Choroid plexus epithelial cell (primary cell): ENCODE results near the gene VPS51.

ENCODE experiments used
- DNase-seq: peaks from one replicate; pipeline ENCODE4 v3.0.0-alpha.2; 2010; ENCODE audit warnings: low read depth
- H3K4me3 ChIP-seq: 2 replicates; pipeline ENCODE4 v1.5.1; 2011; ENCODE audit warnings: low read depth, mild to moderate bottlenecking, control low read depth, low read length, moderate library complexity
- TF ChIP-seq, protein P1 (sequence below): conservative IDR thresholded peaks from 2 replicates; pipeline ENCODE4 v1.5.1; 2011; ENCODE audit warnings: low read depth, mild to moderate bottlenecking, control low read depth, inconsistent platforms, low read length, moderate library complexity

Gene VPS51

DNA sequence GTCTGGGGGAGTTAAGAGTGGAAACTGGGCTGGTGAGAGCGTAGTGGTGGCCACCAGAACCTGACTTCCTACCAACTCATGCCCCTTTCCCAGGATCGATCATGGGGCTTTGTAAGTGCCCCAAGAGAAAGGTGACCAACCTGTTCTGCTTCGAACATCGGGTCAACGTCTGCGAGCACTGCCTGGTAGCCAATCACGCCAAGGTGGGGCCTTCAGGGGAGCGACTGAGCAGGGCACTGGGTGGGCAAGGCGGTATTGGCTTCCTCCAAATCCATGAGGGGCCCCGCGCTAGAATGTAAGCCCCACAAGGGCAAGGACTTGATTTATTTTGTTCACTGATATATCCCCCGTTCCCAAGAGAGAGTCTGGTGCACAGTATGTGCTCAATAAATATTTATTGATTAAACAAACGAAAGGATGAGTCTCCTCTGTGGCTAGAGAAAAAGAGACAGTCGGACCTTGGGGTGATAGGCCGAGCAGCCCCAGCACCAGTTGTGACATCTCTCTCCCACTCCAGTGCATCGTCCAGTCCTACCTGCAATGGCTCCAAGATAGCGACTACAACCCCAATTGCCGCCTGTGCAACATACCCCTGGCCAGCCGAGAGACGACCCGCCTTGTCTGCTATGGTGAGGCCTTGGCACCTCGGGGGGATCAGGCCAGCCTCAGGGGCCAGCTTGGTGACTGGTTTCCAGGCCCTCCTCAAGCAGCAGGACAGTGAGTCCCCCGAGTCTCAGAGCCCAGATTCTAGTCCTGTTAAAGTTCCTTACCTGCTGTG lies 11.2 kb upstream of the VPS51 start:
- TF ChIP-seq, protein P1, sequence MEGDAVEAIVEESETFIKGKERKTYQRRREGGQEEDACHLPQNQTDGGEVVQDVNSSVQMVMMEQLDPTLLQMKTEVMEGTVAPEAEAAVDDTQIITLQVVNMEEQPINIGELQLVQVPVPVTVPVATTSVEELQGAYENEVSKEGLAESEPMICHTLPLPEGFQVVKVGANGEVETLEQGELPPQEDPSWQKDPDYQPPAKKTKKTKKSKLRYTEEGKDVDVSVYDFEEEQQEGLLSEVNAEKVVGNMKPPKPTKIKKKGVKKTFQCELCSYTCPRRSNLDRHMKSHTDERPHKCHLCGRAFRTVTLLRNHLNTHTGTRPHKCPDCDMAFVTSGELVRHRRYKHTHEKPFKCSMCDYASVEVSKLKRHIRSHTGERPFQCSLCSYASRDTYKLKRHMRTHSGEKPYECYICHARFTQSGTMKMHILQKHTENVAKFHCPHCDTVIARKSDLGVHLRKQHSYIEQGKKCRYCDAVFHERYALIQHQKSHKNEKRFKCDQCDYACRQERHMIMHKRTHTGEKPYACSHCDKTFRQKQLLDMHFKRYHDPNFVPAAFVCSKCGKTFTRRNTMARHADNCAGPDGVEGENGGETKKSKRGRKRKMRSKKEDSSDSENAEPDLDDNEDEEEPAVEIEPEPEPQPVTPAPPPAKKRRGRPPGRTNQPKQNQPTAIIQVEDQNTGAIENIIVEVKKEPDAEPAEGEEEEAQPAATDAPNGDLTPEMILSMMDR = no peak
- DNase-seq = no peak
- H3K4me3 ChIP-seq = peak overlapping the region; percentile 93

DNA sequence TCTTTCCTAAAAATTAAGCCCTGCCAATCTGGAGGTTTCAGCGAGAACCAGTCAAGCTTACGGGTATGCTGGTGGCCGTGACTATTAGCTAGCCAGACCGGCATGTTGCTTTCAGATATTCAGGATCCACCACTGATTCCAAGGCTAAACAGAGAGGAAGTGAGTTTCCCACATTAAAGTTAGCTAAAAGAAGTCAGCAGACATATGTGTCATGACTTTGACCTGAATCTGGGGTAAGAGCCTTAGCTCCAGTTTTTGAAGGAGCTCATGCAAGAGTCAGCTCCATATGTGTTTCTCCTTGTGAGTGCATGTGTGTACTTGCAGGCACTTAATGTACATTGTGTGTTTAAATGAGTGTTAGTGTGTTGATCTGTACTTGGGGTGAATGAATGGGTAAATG lies 10.6 kb upstream of the VPS51 start:
- H3K4me3 ChIP-seq = no peak overlapping the region
- TF ChIP-seq, protein P1 = no peak
- no peak for DNase-seq

DNA sequence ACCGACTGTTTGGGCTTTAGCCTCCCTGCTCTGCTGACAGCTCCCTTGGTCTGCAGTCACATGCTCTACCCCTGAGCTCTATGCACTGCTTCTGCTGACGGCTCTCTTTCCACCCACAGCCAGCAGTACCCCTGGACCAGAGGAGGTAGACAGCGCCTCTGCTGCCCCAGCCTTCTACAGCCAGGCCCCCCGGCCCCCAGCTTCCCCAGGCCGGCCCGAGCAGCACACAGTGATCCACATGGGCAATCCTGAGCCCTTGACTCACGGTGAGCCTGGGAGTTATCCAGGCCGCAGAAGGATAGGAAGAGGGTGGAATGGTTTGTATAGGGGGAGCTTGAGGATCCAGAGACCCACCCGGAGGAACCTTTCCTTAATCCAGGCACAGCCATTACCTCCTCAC lies 9.2 kb upstream of the VPS51 start:
- H3K4me3 ChIP-seq = no peak overlapping the region
- TF ChIP-seq, protein P1 = no peak
- no peak for DNase-seq

DNA sequence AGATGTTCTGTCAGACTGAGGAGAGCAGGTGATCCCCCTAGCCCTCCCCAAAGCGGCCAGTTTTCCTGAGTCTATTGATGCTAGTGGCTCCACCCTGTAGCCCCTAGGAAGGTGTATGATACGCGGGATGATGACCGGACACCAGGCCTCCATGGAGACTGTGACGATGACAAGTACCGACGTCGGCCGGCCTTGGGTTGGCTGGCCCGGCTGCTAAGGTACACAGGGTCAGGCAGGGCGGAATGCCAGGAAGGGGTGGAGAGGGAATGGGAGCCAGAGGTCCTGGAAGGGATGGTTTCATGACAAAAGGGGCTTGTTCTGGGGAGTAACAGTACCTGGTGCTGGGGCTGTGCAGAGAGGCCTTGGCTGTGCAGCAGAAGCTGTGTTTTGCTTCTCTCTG lies 8.8 kb upstream of the VPS51 start:
- TF ChIP-seq, protein P1 = no peak
- no peak for DNase-seq
- H3K4me3 ChIP-seq = no peak overlapping the region

DNA sequence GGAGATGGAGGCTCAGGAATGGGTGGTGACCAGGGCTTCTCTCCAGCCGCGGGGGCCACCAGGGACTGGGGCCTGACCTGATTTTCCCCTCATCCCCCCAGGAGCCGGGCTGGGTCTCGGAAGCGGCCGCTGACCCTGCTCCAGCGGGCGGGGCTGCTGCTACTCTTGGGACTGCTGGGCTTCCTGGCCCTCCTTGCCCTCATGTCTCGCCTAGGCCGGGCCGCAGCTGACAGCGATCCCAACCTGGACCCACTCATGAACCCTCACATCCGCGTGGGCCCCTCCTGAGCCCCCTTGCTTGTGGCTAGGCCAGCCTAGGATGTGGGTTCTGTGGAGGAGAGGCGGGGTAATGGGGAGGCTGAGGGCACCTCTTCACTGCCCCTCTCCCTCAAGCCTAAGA lies 8.2 kb upstream of the VPS51 start:
- DNase-seq = no peak
- no peak overlapping the region for H3K4me3 ChIP-seq
- TF ChIP-seq, protein P1 = no peak

DNA sequence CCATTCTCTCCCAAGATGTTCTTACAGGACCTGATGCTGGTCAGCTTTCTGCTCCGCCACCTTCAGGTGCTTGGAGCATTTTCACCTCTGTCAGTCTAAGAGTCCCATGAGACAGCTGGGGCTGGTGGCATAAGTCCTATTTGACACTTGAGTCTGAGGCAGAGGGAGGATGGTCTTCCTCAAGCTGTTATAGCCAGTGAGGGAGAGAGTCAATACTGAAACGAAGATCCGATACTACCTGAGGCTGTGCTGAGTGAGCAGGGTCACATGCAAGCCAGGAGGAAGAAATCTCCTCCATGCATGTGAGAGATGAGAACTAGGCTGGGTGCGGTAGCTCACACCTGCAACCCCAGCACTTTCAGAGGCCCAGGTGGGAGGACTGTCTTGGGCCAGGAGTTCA lies 6.4 kb upstream of the VPS51 start:
- no peak overlapping the region for H3K4me3 ChIP-seq
- DNase-seq = no peak
- TF ChIP-seq, protein P1 = no peak

DNA sequence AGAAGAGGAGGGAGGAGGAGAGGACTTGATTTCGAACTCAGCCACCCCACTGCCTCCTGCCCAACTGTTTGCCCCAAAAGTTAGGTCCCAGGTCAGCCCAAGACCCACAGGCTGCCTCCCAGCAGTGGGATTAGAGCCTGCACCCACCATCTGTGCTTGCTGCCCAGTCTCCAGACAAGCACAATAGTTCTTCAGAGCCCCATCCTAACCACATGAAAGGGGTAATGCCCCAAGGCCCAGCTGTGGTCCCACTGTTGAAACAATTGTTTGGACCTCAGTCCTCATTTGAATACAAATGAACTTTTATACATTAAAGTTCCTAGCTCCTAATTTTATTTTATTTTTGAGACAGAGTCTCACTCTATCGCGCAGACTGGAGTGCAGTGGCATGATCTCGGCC lies 5.4 kb upstream of the VPS51 start:
- H3K4me3 ChIP-seq = no peak overlapping the region
- TF ChIP-seq, protein P1 = no peak
- no peak for DNase-seq
